GM23338 (cell line): ENCODE measurements around the gene PDE2A. TPM values are rescaled to one million over a fixed set of nuclear protein-coding genes. Genes with fewer than 3 reads are reported as not detected.

Experiments used
- ATAC-seq: fragments of 200-7000 bp; cut with Tn5 transposase; 3 replicates; pipeline ENCODE4 v1.9.1; 2020
- DNase-seq: peaks from one replicate; pipeline ENCODE4 v3.0.0-alpha.2; 2015; ENCODE audit warnings: low spot score
- H2AFZ ChIP-seq: fragments of 200-600 bp; sonication (generic); 2 replicates; pipeline ENCODE4 v1.8.0; 2016; ENCODE audit warnings: antibody characterized with exemption, mild to moderate bottlenecking, moderate library complexity
- H3F3A ChIP-seq: fragments of 200-600 bp; sonication (generic); replicated peaks from 2 replicates; pipeline ENCODE4 v1.8.0; 2017; ENCODE audit warnings: antibody characterized with exemption, mixed run types, low read depth
- H3K27ac ChIP-seq: fragments of 200-600 bp; sonication (generic); 2 replicates; pipeline ENCODE4 v1.6.1; 2016; ENCODE audit warnings: low read depth
- H3K27me3 ChIP-seq: fragments of 200-600 bp; sonication (generic); 2 replicates; pipeline ENCODE4 v1.8.0; 2016; ENCODE audit warnings: mild to moderate bottlenecking, mixed run types, moderate library complexity; ENCODE audit not compliant: insufficient read depth
- H3K36me3 ChIP-seq: fragments of 200-600 bp; sonication (generic); 2 replicates; pipeline ENCODE4 v1.8.0; 2016; ENCODE audit warnings: mild to moderate bottlenecking; ENCODE audit not compliant: insufficient read depth
- H3K4me1 ChIP-seq: fragments of 200-600 bp; sonication (generic); 2 replicates; pipeline ENCODE4 v1.8.0; 2016; ENCODE audit warnings: mild to moderate bottlenecking, moderate library complexity; ENCODE audit not compliant: insufficient read depth
- H3K4me2 ChIP-seq: fragments of 200-600 bp; sonication (generic); 2 replicates; pipeline ENCODE4 v1.7.1; 2017; ENCODE audit warnings: mixed run types
- H3K4me3 ChIP-seq: fragments of 200-600 bp; sonication (generic); 2 replicates; pipeline ENCODE4 v1.6.1; 2016; ENCODE audit warnings: mixed run types
- H3K79me2 ChIP-seq: fragments of 200-600 bp; sonication (generic); replicated peaks from 2 replicates; pipeline ENCODE4 v1.8.0; 2017; ENCODE audit warnings: mild to moderate bottlenecking; ENCODE audit not compliant: insufficient read depth
- H3K9me2 ChIP-seq: fragments of 200-600 bp; sonication (generic); 2 replicates; pipeline ENCODE4 v1.8.0; 2017; ENCODE audit not compliant: insufficient read depth
- H4K20me1 ChIP-seq: fragments of 200-600 bp; sonication (generic); replicated peaks from 2 replicates; pipeline ENCODE4 v1.8.0; 2017; ENCODE audit warnings: mild to moderate bottlenecking; ENCODE audit not compliant: insufficient read depth
- H3K27ac Mint-ChIP-seq: 2 replicates; pipeline ENCODE4 v1.8.0; 2020; ENCODE audit warnings: inconsistent platforms, mild to moderate bottlenecking, moderate library complexity, mixed read lengths
- H3K27me3 Mint-ChIP-seq: 3 replicates; pipeline ENCODE4 v1.8.0; 2022; ENCODE audit warnings: low read depth, mild to moderate bottlenecking, moderate library complexity, mixed read lengths, inconsistent platforms; ENCODE audit not compliant: insufficient read depth, poor library complexity
- H3K36me3 Mint-ChIP-seq: 3 replicates; pipeline ENCODE4 v1.8.0; 2021; ENCODE audit warnings: low read depth, mild to moderate bottlenecking, inconsistent platforms, moderate library complexity, mixed read lengths
- H3K4me1 Mint-ChIP-seq: 3 replicates; pipeline ENCODE4 v1.8.0; 2020; ENCODE audit warnings: mild to moderate bottlenecking, inconsistent platforms, mixed read lengths
- H3K4me3 Mint-ChIP-seq: 3 replicates; pipeline ENCODE4 v1.8.0; 2021; ENCODE audit warnings: moderate library complexity, mild to moderate bottlenecking, inconsistent platforms, mixed read lengths
- H3K9me3 Mint-ChIP-seq: 3 replicates; pipeline ENCODE4 v1.8.0; 2020; ENCODE audit warnings: moderate library complexity, mild to moderate bottlenecking, inconsistent platforms, mixed read lengths
- CREB1 ChIP-seq: fragments of 250-450 bp; sonication (Bioruptor Pico); IDR thresholded peaks from 2 replicates; pipeline ENCODE4 v1.5.0; 2020; ENCODE audit warnings: low read depth, mild to moderate bottlenecking, moderate library complexity
- ETS1 ChIP-seq: IDR thresholded peaks from 2 replicates; pipeline ENCODE4 v1.6.1; 2016; ENCODE audit warnings: antibody characterized with exemption
- EZH2 ChIP-seq: fragments of 200-600 bp; sonication (generic); IDR thresholded peaks from one replicate; pipeline ENCODE4 v1.8.0; 2017; ENCODE audit warnings: antibody characterized with exemption, mild to moderate bottlenecking, low read depth; ENCODE audit not compliant: unreplicated experiment
- EZH2phosphoT487 ChIP-seq: fragments of 200-600 bp; sonication (generic); IDR thresholded peaks from one replicate; pipeline ENCODE4 v1.8.1; 2018; ENCODE audit warnings: antibody characterized with exemption; ENCODE audit not compliant: unreplicated experiment
- JUNB ChIP-seq: IDR thresholded peaks from one replicate; pipeline ENCODE4 v1.6.1; 2016; ENCODE audit warnings: antibody characterized with exemption; ENCODE audit not compliant: unreplicated experiment
- NANOG ChIP-seq: IDR thresholded peaks from 2 replicates; pipeline ENCODE4 v1.6.1; 2016; ENCODE audit warnings: antibody characterized with exemption, borderline replicate concordance
- POLR2AphosphoS5 ChIP-seq: IDR thresholded peaks from 2 replicates; pipeline ENCODE4 v1.6.1; 2016; ENCODE audit warnings: antibody characterized with exemption, low read depth
- STAT1 ChIP-seq: IDR thresholded peaks from one replicate; pipeline ENCODE4 v1.6.1; 2016; ENCODE audit warnings: antibody characterized with exemption; ENCODE audit not compliant: unreplicated experiment
- ZNF114 ChIP-seq: fragments of 250-450 bp; sonication (Bioruptor Pico); IDR thresholded peaks from 2 replicates; pipeline ENCODE4 v1.5.0; 2020; ENCODE audit warnings: mild to moderate bottlenecking, moderate library complexity
- ZNF331 ChIP-seq: fragments of 250-450 bp; sonication (Bioruptor Pico); IDR thresholded peaks from 2 replicates; pipeline ENCODE4 v1.5.0; 2020; ENCODE audit warnings: low read depth, mild to moderate bottlenecking, moderate library complexity
- polyA plus RNA-seq: library from polyadenylated mRNA; unstranded; fragments of >200 nt; fragmentation: Nextera tagmentation; extraction: Ambion mirVana; gene quantifications from 2 replicates; pipeline ENCODE4 v1.2.1, GENCODE V29; 2016
- total RNA-seq: library from RNA; depleted of rRNA; stranded (reverse); fragments of >200 nt; shearing (Covaris generic); gene quantifications from 2 replicates; pipeline ENCODE4 v1.2.3, GENCODE V29; 2014
- TF ChIP-seq, protein P1 (sequence below): IDR thresholded peaks from one replicate; pipeline ENCODE4 v1.6.1; 2018; ENCODE audit warnings: antibody characterized with exemption; ENCODE audit not compliant: unreplicated experiment
- TF ChIP-seq, protein P2 (sequence below), 2 experiments: fragments of 200-600 bp in 1 of 2; sonication (generic) in 1 of 2; conservative IDR thresholded peaks; 2 replicates each; pipeline versions ENCODE4 v1.5.1 to v1.6.1; 2016 to 2017; ENCODE audit warnings: antibody characterized with exemption in 2 of 2, low read depth in 2 of 2, mild to moderate bottlenecking in 2 of 2, moderate library complexity in 1 of 2
- TF ChIP-seq, protein P3 (sequence below): fragments of 250-450 bp; sonication (Bioruptor Pico); IDR thresholded peaks from 2 replicates; pipeline ENCODE4 v1.5.0; 2020; ENCODE audit warnings: mild to moderate bottlenecking, moderate library complexity

Gene PDE2A
- total and polyA plus RNA-seq, 2 experiments from 2014 or later, result 4.3 to 16.2 TPM

DNA sequence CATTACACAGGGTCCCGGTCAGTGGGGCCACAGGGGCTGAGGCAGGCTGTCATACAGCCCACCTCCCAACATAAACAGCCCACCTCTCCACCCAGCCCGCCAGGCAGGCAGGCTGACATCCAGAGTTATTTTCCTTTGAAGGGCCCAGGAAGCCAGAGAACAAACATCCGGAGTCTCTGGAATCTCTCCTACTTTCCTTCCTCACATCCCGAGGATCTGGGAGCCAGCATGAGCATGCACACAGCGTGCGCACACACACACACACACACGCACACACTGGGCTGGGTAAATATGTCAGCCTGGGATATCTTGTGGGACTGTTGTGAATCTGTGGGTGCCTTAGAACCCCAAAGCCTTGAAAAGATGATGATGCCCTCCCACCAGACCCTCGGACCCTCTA is 55.4 kb downstream of the PDE2A start:
- H3K4me1 Mint-ChIP-seq, result peaks cover 17% of the 10 kb centered on the region
- Histone ChIP-seq H3K4me1 (no peaks in the 10 kb centered on the region), H3K36me3 (no peaks in the 10 kb centered on the region), H4K20me1 (no peaks in the 10 kb centered on the region), H3K4me2 (no peak overlapping the region), H2AFZ (no peak overlapping the region), H3K79me2 (no peaks in the 10 kb centered on the region), H3K4me3 (no peak overlapping the region), H3K27ac (no peak overlapping the region), H3K27me3 (no peaks in the 10 kb centered on the region), H3F3A (no peaks in the 10 kb centered on the region), H3K9me2 (no peaks in the 10 kb centered on the region)
- no peaks in the 10 kb centered on the region for H3K36me3 Mint-ChIP-seq
- ATAC-seq (no peak), DNase-seq (no peak)
- peaks cover 5% of the 10 kb centered on the region for H3K27me3 Mint-ChIP-seq
- no peak overlapping the region for H3K4me3 Mint-ChIP-seq
- H3K9me3 Mint-ChIP-seq, result no peaks in the 10 kb centered on the region
- TF ChIP-seq ZNF331 (CRISPR knock-in tag) (no peak), EZH2 (no peak), EZH2phosphoT487 (no peak), STAT1 (no peak), POLR2AphosphoS5 (no peak), NANOG (no peak), ZNF114 (CRISPR knock-in tag) (no peak), ETS1 (no peak), CREB1 (CRISPR knock-in tag) (no peak), JUNB (no peak)
- TF ChIP-seq, protein P1, sequence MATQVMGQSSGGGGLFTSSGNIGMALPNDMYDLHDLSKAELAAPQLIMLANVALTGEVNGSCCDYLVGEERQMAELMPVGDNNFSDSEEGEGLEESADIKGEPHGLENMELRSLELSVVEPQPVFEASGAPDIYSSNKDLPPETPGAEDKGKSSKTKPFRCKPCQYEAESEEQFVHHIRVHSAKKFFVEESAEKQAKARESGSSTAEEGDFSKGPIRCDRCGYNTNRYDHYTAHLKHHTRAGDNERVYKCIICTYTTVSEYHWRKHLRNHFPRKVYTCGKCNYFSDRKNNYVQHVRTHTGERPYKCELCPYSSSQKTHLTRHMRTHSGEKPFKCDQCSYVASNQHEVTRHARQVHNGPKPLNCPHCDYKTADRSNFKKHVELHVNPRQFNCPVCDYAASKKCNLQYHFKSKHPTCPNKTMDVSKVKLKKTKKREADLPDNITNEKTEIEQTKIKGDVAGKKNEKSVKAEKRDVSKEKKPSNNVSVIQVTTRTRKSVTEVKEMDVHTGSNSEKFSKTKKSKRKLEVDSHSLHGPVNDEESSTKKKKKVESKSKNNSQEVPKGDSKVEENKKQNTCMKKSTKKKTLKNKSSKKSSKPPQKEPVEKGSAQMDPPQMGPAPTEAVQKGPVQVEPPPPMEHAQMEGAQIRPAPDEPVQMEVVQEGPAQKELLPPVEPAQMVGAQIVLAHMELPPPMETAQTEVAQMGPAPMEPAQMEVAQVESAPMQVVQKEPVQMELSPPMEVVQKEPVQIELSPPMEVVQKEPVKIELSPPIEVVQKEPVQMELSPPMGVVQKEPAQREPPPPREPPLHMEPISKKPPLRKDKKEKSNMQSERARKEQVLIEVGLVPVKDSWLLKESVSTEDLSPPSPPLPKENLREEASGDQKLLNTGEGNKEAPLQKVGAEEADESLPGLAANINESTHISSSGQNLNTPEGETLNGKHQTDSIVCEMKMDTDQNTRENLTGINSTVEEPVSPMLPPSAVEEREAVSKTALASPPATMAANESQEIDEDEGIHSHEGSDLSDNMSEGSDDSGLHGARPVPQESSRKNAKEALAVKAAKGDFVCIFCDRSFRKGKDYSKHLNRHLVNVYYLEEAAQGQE, result no peak
- TF ChIP-seq, protein P2, sequence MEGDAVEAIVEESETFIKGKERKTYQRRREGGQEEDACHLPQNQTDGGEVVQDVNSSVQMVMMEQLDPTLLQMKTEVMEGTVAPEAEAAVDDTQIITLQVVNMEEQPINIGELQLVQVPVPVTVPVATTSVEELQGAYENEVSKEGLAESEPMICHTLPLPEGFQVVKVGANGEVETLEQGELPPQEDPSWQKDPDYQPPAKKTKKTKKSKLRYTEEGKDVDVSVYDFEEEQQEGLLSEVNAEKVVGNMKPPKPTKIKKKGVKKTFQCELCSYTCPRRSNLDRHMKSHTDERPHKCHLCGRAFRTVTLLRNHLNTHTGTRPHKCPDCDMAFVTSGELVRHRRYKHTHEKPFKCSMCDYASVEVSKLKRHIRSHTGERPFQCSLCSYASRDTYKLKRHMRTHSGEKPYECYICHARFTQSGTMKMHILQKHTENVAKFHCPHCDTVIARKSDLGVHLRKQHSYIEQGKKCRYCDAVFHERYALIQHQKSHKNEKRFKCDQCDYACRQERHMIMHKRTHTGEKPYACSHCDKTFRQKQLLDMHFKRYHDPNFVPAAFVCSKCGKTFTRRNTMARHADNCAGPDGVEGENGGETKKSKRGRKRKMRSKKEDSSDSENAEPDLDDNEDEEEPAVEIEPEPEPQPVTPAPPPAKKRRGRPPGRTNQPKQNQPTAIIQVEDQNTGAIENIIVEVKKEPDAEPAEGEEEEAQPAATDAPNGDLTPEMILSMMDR (conservative IDR thresholded peaks at IDR 0.05; ENCODE audit: low read depth in 2 of 2), result no peak
- TF ChIP-seq, protein P3, sequence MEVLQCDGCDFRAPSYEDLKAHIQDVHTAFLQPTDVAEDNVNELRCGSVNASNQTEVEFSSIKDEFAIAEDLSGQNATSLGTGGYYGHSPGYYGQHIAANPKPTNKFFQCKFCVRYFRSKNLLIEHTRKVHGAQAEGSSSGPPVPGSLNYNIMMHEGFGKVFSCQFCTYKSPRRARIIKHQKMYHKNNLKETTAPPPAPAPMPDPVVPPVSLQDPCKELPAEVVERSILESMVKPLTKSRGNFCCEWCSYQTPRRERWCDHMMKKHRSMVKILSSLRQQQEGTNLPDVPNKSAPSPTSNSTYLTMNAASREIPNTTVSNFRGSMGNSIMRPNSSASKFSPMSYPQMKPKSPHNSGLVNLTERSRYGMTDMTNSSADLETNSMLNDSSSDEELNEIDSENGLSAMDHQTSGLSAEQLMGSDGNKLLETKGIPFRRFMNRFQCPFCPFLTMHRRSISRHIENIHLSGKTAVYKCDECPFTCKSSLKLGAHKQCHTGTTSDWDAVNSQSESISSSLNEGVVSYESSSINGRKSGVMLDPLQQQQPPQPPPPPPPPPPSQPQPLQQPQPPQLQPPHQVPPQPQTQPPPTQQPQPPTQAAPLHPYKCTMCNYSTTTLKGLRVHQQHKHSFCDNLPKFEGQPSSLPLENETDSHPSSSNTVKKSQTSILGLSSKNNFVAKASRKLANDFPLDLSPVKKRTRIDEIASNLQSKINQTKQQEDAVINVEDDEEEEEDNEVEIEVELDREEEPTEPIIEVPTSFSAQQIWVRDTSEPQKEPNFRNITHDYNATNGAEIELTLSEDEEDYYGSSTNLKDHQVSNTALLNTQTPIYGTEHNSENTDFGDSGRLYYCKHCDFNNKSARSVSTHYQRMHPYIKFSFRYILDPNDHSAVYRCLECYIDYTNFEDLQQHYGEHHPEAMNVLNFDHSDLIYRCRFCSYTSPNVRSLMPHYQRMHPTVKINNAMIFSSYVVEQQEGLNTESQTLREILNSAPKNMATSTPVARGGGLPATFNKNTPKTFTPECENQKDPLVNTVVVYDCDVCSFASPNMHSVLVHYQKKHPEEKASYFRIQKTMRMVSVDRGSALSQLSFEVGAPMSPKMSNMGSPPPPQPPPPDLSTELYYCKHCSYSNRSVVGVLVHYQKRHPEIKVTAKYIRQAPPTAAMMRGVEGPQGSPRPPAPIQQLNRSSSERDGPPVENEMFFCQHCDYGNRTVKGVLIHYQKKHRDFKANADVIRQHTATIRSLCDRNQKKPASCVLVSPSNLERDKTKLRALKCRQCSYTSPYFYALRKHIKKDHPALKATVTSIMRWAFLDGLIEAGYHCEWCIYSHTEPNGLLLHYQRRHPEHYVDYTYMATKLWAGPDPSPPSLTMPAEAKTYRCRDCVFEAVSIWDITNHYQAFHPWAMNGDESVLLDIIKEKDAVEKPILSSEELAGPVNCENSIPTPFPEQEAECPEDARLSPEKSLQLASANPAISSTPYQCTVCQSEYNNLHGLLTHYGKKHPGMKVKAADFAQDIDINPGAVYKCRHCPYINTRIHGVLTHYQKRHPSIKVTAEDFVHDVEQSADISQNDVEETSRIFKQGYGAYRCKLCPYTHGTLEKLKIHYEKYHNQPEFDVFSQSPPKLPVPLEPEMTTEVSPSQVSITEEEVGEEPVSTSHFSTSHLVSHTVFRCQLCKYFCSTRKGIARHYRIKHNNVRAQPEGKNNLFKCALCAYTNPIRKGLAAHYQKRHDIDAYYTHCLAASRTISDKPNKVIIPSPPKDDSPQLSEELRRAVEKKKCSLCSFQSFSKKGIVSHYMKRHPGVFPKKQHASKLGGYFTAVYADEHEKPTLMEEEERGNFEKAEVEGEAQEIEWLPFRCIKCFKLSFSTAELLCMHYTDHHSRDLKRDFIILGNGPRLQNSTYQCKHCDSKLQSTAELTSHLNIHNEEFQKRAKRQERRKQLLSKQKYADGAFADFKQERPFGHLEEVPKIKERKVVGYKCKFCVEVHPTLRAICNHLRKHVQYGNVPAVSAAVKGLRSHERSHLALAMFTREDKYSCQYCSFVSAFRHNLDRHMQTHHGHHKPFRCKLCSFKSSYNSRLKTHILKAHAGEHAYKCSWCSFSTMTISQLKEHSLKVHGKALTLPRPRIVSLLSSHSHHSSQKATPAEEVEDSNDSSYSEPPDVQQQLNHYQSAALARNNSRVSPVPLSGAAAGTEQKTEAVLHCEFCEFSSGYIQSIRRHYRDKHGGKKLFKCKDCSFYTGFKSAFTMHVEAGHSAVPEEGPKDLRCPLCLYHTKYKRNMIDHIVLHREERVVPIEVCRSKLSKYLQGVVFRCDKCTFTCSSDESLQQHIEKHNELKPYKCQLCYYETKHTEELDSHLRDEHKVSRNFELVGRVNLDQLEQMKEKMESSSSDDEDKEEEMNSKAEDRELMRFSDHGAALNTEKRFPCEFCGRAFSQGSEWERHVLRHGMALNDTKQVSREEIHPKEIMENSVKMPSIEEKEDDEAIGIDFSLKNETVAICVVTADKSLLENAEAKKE, result no peak
- H3K27ac Mint-ChIP-seq, result no peak overlapping the region
